Measurements from ENCODE around the gene PLEKHN1.
"Not testable (repeated sequence)": the region's sequence is repeated elsewhere in the genome, so short reads cannot be mapped to it uniquely, and the experiment has no call there.

The PLEKHN1 gene

DNA sequence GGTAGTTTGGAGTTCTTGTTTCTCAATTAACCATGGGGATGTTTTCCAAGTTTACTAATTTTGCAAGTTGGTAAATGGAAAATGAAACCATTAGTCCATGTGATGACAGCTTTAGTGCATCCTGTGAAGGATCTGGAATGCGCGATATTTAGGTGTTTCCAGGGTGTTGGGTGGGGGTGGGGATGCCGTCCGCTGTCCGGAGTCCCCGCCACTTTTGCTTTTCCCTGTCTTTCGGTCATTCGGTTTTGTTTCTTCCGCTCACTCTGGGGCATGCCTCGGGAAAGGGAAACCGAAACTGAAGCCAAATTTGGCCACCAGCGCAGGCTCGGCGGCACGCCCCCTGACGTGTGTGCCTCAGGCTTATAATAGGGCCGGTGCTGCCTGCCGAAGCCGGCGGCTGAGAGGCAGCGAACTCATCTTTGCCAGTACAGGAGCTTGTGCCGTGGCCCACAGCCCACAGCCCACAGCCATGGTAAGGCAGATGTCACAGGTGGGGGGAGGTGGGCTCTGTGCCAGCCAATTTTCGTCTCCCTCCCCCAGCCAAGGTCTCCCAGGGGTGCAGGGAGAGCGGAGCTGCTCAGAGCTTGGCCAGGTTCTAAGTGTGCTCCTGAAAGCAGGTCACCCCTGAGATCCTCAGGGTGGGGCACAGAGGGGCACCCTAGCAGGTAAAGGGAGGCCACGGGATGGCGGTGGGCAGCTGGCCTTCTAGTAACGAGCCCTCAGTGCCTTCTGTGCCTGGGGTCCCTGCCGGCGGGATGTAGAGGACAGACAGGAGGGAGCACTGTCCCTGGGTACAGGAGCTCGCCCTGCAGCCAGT is 47.0 kb downstream of the PLEKHN1 start, which contains the start of gene ISG15:
TSS of gene ISG15 (plus strand) at position 393 of the 817 bp plus-strand sequence. CDS start at position 470, 77 bp downstream.
- DNase-seq = peak; percentile 87 to 89

DNA sequence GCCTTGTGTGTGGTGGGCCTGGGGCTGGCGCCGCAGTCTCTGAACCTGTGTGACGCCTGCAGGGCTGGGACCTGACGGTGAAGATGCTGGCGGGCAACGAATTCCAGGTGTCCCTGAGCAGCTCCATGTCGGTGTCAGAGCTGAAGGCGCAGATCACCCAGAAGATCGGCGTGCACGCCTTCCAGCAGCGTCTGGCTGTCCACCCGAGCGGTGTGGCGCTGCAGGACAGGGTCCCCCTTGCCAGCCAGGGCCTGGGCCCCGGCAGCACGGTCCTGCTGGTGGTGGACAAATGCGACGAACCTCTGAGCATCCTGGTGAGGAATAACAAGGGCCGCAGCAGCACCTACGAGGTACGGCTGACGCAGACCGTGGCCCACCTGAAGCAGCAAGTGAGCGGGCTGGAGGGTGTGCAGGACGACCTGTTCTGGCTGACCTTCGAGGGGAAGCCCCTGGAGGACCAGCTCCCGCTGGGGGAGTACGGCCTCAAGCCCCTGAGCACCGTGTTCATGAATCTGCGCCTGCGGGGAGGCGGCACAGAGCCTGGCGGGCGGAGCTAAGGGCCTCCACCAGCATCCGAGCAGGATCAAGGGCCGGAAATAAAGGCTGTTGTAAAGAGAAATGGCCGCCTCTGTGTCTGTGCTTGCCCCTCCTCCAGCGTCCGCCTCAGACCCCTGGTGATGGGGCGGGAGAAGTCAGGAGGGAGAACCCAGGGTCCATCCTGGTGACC is 47.8 kb downstream of the PLEKHN1 start:
- DNase-seq = no peak

DNA sequence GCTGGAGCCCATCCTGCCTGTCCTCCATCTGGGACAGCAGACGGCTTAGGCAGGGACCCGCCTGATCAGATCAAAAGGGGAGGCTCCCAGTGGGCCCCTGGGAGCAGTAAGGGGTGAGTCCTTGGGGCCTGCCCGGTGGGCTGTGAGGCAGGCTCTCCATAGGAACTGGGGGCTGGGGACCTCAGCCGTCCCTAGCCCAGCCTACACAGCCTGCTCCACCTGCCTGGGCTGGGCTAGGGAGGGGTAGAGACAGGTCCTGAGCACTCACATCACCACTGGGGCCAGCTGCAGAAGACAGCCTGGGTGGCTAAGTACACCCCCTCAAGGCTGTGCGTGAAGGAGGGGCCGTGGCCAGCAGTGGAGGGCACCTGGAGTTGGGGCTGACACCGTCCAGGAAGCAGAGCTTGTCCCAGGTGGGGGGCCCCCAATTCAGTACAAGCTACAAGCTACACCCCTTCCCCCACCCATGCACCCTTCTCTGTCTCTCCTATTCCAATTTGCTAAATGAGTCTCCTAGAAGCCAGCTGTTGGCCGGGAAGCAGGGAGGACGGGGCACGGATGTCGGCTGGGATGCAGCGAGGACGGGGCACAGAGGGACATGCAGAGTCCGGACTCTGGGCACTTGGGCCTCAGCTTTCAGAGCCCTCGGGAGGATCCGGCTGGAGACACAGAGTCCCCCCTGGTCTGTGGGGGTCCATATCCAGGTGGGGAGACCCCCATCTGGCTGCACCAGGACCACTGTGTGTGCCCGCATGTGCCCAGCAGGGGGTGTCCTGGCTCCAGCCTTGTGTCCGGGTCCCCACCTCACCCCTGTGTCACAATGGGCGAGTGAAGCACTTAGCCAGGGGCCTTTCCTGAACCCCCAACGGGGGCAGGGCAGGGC is 48.8 kb downstream of the PLEKHN1 start:
- DNase-seq = peak in 1 of 2 experiments; percentile 56

DNA sequence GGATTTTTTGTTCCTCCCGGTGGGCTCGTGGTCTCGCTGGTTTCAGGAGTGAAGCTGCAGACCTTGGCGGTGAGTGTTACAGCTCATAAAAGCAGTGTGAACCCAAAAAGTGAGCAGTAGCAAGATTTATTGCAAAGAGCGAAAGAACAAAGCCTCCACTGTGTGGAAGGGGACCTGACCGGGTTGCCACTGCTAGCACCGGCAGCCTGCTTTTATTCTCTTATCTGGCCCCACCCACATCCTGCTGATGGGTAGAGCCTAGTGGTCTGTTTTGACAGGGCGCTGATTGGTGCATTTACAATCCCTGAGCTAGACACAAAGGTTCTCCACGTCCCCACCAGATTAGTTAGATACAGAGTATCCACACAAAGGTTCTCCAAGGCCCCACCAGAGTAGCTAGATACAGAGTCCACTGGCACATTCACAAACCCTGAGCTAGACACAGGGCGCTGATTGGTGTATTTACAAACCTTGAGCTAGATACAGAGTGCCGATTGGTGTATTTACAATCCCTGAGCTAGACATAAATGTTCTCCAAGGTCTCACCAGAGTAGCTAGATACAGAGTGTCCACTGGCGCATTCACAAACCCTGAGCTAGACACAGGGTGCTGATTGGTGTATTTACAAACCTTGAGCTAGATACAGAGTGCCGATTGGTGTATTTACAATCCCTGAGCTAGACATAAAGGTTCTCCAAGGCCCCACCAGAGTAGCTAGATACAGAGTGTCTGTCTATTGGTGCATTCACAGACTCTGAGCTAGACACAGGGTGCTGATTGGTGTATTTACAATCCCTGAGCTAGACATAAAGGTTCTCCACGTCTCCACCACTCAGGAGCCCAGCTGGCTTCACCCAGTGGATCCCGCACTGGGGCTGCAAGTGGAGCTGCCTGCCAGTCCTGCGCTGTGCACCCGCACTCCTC is 51.4 kb downstream of the PLEKHN1 start:
- DNase-seq = not testable (repeated sequence)

DNA sequence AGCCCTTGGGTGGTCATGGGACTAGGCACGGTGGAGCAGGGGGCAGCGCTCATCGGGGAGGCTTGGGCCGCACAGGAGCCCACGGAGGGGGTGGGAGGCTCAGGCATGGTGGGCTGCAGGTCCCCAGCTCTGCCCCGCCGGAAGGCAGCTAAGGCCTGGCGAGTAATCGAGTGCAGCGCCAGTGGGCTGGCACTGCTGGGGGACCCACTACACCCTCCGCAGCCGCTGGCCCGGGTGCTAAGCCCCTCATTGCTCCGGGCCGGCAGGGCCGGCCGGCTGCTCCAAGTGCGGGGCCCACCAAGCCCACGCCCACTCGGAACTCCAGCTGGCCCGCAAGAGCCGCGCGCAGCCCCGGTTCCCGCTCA is 52.0 kb downstream of the PLEKHN1 start:
- not testable (repeated sequence) for DNase-seq

DNA sequence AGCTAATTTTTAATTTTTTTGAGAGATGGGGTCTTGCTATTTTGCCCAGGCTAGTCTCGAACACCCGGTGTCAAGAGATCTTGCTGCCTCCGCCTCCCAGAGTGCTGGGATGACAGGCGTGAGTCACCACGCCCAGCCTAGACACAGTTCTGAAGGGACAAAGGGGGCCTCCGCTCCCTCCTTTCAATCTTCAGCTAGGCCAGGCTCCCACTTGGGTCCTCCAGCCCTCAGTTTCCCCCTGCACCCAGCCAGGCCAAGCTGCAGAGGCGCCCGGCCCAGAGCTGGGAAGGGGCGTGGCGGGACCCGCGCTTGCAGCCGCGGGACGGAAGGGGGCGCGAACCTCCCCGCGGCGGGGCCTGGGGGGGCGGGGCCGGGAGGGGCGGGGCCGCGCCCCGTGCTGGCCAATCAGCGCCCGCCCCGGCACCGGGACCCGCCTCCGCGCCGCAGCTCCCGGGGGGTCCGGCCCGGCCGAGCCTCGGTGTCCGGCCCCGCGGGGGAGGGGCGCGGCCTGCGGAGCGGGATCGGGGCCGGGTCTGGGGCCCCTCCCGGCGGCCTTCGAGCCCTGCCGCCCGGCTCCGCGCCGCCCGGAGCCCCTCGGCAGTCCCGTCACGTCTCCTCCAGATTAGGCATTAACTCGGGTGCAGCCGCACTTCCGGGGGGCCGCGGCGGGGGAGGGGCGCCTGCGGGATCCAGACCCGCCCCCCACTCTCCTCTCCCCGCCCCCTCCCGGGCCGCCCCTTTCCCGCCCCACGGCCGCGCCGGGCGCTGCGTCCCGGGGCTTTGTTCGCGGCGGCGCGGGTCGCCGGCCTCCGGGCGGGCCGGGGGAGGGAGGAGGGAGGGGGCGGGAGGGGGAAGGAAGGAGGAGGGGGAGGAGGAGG is 53.1 kb downstream of the PLEKHN1 start:
- peak; percentile 82 to 88 for DNase-seq

DNA sequence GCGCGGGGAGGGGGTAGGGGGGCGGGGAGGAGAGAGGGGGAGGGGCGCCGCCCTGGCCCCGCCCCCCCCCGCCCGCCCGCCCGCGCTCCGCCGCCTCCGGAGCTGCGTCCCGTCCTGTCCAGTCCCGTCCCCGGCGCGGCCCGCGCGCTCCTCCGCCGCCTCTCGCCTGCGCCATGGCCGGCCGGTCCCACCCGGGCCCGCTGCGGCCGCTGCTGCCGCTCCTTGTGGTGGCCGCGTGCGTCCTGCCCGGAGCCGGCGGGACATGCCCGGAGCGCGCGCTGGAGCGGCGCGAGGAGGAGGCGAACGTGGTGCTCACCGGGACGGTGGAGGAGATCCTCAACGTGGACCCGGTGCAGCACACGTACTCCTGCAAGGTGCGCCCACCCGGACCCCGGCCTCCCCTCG is 53.7 kb downstream of the PLEKHN1 start, which contains the start of gene AGRN:
TSS of gene AGRN (plus strand) at position 121 of the 405 bp plus-strand sequence. CDS start at position 174, 53 bp downstream.
- peak; percentile 61 to 66 for DNase-seq

DNA sequence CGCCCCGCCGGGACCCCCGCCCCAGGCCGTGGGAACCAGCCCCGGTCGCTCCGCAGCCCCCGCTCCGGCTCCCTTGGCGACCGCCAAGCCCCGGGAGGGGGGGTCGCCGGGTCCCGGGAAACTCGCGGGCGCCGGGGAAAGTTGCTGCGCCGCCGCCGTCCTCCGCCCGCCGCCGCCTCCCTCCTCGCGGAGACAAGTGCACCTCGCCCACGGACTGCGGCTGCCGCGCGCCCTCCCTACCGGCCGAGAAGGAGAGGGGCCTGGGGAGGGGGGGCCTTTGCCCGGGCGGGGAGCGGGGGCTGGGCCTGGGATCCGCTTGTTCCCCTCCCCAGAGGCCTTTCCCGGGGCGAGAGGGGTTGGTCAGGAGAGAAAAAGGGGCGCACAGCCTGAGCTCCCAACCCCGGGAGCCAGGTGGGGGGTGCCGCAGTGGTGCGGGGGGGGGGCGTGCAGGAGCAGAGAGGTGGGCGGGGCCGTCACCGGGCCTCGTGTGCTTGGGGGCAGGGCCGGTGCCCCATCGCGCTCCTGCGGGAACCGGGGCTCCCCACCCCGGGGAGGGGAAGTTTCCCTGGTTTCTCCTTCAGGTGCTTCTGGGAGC is 54.2 kb downstream of the PLEKHN1 start:
- peak in 1 of 2 experiments; percentile 64 for DNase-seq

DNA sequence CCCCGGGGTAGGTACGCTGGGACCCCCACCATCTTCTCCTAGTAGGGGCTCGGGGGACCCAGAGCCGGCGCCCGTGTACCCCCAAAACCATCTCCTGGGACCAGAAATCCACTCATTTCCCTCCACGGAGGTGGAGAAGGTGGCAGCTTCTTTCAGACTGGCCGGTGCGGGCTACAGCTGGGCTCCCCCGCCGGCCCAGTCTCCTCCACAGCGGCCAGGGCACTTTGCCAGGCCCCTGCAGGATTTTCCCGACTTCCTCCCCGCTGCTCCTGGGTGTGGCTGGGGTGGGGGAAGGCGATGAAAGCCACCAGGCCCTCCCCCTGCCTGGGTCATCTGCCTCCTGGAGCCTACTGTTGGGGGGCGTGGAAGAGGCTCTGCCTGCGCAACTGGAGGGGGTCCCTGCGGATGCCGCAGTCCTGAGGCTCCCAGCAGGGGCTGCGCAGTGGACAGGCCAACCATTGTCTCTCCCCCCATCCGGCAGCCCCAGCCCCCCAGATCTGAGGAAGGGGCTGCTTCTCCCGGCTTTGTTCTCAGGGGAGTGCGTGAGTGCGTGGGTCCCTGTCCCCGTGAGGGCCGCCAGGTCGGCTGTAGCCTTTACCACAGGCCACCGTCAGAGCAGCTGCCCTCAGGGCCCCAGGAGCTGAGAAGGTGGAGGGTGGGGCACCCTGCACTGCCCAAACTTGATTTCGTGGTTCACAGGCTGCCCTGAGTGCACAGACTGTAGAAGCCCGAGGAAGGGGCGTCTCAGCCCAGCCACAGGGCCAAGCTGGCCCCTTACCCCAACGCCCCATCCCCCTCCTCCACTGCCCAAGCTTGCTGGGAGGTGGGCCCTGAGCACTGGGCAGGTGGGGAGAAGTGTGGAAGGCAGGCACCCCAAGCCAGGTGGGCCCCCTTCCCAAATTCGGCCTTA is 55.0 kb downstream of the PLEKHN1 start:
- no peak for DNase-seq

DNA sequence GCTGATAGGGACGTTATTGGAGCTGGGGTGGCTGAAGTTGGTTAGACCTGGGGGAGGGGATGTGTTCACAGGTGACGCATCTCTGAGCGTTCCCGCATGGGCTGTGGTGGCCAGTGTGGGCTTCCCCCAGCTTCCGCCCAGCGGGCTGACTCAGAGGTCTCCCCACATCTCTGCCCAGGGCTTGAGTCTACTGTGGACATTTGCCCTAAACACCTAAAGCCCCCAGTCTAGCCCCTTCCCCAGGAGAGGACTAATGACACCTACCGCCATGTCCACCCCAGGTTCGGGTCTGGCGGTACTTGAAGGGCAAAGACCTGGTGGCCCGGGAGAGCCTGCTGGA is 55.6 kb downstream of the PLEKHN1 start:
- no peak for DNase-seq

DNA sequence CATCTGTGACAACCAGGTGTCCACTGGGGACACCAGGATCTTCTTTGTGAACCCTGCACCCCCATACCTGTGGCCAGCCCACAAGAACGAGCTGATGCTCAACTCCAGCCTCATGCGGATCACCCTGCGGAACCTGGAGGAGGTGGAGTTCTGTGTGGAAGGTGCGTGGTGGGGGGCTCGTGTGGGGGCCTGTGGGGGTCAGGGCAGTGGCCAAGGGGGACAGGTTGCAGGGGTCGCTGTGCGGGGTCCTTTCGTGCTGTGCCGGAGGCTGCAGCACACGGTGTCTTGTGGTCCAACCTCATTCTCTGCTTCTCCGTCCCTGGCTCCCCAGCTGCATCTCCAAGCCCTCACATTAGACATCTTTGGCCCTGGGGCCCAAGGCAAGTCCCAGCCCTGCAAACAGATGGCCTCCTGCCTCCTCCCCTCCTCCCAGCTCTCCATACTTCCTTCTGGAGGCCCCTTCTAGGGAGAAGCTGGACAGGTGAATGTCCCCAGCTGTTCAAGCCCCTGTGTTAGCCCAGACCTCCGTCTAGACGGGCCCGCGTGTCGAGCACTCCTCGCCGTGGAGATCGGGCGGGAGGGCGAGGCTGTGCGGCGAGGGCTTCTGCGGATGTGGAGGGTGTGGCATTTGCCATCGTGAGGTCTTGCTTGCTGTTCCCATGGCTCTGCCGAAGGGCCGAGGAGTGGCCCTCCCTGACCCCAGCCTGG is 56.2 kb downstream of the PLEKHN1 start:
- DNase-seq = no peak

DNA sequence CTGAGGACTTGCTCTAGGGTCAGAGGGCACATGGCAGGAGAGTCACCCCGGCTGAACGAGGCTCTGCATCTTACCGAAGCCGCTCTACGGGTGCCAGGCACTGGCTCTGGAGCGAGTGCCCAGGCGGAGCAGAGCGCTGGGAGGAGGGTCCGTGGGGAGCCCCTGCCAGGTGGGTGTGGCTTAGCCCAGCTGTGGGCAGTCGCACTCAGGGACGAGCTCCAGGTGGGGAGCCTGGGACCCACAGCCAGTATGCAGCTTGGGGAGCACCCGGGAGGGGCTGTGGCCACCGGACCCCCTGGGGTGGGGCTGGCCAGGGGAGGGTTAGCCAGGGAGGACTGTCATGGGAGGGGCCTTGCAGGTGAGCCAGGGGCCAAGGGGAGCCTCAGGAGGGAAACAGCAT is 57.4 kb downstream of the PLEKHN1 start:
- no peak for DNase-seq

DNA sequence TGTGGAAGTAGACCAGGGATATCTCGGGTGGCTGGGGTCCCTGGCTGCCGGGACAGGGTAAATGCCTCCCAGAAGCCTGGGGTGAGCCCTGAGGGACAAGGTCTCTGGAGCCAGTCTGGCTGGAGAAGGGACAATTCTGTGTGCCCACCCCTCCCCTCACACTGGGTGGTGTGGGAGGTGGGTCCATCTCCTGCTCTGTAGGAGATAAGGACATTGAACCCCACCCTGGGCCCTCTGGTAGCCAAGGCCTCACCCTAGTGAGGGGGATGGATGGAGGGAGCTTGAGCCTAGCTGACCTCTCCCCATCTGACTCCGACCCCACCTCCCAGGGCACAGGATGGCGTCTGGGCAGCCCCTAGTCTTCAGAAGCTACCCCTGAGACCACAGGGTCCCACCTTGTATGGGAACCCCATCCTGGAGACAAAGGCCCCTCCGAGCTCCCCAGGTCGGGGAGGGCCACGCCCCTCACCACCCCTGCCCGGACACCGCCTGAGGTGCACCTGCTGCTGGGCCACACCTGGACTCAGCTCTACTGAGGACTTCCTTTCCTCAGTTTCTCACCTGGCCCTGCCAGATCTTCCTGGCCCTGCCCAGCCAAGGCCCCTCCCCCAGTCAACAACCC is 58.0 kb downstream of the PLEKHN1 start:
- no peak for DNase-seq

DNA sequence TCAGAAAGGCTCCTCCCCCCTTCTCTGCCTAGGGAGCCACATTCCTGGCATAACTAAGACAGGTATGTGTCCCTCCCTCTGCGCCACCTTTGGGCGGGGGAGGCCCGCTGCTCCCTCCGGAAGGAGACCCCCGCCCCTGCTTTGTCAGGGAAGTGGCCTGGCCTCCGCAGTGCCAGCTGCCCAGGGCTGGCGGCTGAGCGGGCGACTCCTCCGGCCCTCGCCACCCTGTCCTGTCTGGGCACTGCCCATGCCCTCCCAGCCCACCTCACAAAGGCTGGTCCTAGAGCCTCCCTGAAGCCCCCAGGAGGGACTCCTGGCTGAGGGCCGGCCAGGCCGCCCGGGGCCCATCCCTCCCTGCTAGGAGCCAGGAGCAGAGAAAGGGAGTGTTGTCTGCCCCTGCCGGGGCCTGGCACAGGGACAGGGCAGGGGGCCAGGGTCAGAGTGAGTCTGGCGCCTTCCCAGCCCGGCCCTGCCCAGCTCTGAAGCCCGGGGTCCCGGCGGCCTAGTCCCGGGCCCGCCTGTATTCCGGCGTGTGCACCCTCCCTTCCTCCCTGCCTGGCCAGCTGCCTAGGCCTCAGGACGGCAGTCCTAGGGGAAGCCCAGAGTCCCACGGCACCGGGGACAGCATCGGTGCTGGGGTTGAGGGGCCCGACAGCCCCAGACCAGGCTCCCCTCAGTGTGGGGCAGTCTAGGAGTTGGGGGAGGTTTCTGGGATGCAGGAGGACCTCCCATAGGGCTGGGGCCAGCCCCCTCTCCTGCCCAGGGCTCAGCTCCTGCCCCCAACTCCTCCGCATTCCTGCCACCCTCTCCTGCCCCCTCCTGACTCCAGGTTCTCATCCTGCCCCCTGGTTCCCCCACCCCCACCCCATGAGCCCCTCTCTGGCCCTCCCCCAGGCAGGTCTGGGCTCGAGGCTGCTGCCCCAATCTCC is 58.8 kb downstream of the PLEKHN1 start:
- no peak for DNase-seq
